WI38 (cell line): ENCODE results near the gene USP6NL.
"Not testable (repeated sequence)": the region's sequence is repeated elsewhere in the genome, so short reads cannot be mapped to it uniquely, and the experiment has no call there.

ENCODE experiments used
- H3K4me3 ChIP-seq: 2 replicates; pipeline ENCODE4 v1.5.1; 2011; ENCODE audit warnings: low read depth, mild to moderate bottlenecking, control low read depth, low read length
- CTCF ChIP-seq: IDR thresholded peaks from 2 replicates; pipeline ENCODE4 v1.5.1; 2012; ENCODE audit warnings: low read depth, mild to moderate bottlenecking, control low read depth, low read length

USP6NL gene

GRCh38 chr10:11440250-11441150 lies 170.9 kb downstream of the USP6NL start:
- TF ChIP-seq CTCF, result no peak
- H3K4me3 ChIP-seq, result no peak overlapping the region

GRCh38 chr10:11439523-11440053 lies 171.9 kb downstream of the USP6NL start:
- H3K4me3 ChIP-seq, result no peak overlapping the region
- no peak for TF ChIP-seq CTCF

DNA sequence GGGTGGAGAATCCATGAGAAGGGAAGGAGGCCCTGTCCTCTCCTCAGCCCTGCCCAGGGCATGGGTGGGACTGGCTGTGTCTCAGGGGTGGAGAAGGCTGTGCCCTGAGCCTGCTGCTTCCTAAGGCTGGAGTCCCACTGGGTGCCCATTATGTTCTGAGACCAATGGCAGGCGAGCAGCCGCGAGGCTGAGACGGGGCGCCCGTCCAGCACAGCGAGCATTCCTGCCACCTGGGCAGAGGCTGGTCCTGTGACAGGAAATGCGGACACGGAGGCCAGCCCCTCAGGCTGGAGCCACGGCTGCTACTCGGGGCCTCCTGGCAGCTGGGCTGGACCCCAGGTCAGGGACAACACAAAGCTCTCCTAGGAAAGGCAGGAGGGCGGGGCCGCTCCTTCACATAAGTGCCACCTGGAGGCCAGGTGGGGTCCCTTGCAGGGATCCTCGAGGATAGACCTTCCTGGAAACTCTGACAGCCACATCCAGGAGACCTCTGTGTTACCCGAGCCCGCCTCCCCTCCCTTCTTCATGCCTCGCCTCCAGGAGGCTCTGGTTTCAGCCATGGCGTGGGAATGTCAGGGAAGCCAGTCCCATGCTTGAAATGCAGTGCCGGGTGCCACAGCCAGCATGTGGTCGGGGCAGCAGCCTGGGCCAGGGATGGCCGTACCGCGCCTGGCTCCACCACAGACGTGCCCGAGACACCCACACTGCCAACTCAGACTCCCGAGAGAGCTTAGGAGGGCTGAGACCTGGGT lies 173.9 kb downstream of the USP6NL start:
- TF ChIP-seq CTCF, result no peak

DNA sequence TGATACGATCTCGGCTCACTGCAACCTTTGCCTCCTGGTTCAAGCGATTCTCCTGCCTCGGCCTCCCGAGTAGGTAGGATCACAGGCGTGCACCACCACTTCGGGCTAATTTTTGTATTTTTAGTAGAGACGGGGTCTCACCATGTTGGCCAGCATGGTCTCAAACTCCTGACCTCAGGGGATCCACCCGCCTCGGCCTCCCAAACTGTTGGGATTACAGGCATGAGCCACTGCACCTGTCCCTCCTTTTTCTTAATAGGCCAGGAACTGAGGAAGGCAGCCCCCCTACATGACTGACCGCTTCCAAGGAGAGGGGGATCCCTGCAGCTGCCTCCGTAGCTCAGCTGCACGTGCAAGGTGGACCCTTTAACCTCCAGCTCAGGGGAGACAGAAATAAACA lies 175.0 kb downstream of the USP6NL start:
- not testable (repeated sequence) for H3K4me3 ChIP-seq

More for the DNA sequence above, 173.9 kb downstream of the USP6NL start:
- H3K4me3 ChIP-seq, result no peak overlapping the region

DNA sequence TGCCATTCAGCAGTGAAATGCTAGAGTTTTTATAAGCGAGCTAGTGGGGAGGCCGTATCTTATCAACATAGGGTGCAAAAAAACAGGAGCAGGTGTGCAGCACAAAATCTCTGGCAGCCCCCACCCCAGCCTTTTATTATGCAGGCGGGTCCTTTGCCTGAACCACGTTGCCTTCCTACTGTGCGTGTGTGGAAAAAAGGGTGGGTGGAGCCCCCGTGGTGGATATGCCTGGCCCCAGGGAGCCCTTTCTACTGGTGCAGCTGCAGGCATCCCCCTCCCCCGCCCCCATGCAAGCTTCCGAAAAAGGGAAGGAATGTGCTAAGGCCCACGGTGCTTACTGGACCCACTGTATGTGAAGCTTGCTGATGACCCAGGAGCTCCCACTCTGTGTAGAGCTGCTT lies 175.9 kb downstream of the USP6NL start:
- no peak for TF ChIP-seq CTCF
- H3K4me3 ChIP-seq, result no peak overlapping the region

GRCh38 chr10:11434324-11434723 lies 177.1 kb downstream of the USP6NL start:
- no peak for TF ChIP-seq CTCF
- H3K4me3 ChIP-seq, result no peak overlapping the region

DNA sequence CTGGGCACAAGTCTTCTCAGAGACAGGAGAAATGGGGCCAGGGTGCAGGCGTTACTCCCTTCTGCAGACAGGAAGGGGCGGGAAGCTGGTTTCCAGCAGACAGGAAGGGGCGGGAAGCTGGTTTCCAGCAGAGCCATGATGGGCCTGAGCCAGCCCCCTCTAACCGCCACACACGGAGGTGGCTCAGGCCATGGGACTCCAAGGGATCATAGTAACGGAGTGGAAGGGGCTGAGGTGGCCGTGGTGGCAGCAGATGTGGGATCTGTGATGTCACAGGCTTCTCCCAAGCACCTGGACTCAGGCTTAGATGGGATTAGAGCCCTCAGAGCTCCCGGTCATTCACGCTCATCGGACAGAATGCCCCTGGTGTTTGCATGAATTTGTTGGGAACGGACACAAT lies 177.8 kb downstream of the USP6NL start:
- no peak overlapping the region for H3K4me3 ChIP-seq
- no peak for TF ChIP-seq CTCF
